GM19238 (cell line): ENCODE data around the gene CAPN9.

ENCODE experiments used
- DNase-seq: peaks from one replicate; pipeline ENCODE4 v3.0.0; 2011; ENCODE audit warnings: low spot score; ENCODE audit not compliant: insufficient read length

The CAPN9 gene

GRCh38 chr1:230850547-230850946, 103.4 kb downstream of the CAPN9 start:
- DNase-seq = no peak

- no peak for DNase-seq
These were observed 104.1 kb downstream of the CAPN9 start for GRCh38 chr1:230851291-230851691.
